Measurements from ENCODE around the gene CNTN4.
"Not testable (repeated sequence)": the region's sequence is repeated elsewhere in the genome, so short reads cannot be mapped to it uniquely, and the experiment has no call there.

Gene CNTN4

GRCh38 chr3:2098398-2099027, at the start of gene CNTN4:
TSS of gene CNTN4 (plus strand) at chr3:2098866.
- DNase-seq (ENCODE audit: low read depth in 3 of 3), result peak in 1 of 3 donors; percentile 20

GRCh38 chr3:2061360-2061759, 37.3 kb upstream of the CNTN4 start:
- DNase-seq (ENCODE audit: low read depth in 3 of 3), result no peak

- DNase-seq (ENCODE audit: low read depth in 3 of 3), result no peak
Observed at GRCh38 chr3:2071531-2071930, 27.1 kb upstream of the CNTN4 start.

GRCh38 chr3:2078821-2079220, 19.8 kb upstream of the CNTN4 start:
- no peak for DNase-seq (ENCODE audit: low read depth in 3 of 3)

- DNase-seq (ENCODE audit: low read depth in 3 of 3), result no peak
Observed at GRCh38 chr3:2082871-2083480, 15.7 kb upstream of the CNTN4 start.

GRCh38 chr3:2083558-2083957, 15.1 kb upstream of the CNTN4 start:
- DNase-seq (ENCODE audit: low read depth in 3 of 3), result not testable (repeated sequence)

GRCh38 chr3:2090095-2090911, 8.4 kb upstream of the CNTN4 start:
- no peak for DNase-seq (ENCODE audit: low read depth in 3 of 3)

GRCh38 chr3:2092758-2093157, 5.9 kb upstream of the CNTN4 start:
- DNase-seq (ENCODE audit: low read depth in 3 of 3), result no peak

GRCh38 chr3:2094941-2095340, 3.7 kb upstream of the CNTN4 start:
- DNase-seq (ENCODE audit: low read depth in 3 of 3), result no peak

GRCh38 chr3:2096216-2096615, 2.5 kb upstream of the CNTN4 start:
- no peak for DNase-seq (ENCODE audit: low read depth in 3 of 3)

GRCh38 chr3:2097641-2098191, 950 bp upstream of the CNTN4 start:
- DNase-seq (ENCODE audit: low read depth in 3 of 3), result no peak

- no peak for DNase-seq (ENCODE audit: low read depth in 3 of 3)
Observed at GRCh38 chr3:2099028-2099671, 484 bp downstream of the CNTN4 start.

GRCh38 chr3:2099779-2100191, 1.1 kb downstream of the CNTN4 start:
- DNase-seq (ENCODE audit: low read depth in 3 of 3), result no peak

- DNase-seq (ENCODE audit: low read depth in 3 of 3), result no peak
Observed at GRCh38 chr3:2106438-2106837, 7.8 kb downstream of the CNTN4 start.

- DNase-seq (ENCODE audit: low read depth in 3 of 3), result no peak
Observed at GRCh38 chr3:2110597-2111117, 12.0 kb downstream of the CNTN4 start.

GRCh38 chr3:2114617-2115275, 16.1 kb downstream of the CNTN4 start:
- DNase-seq (ENCODE audit: low read depth in 3 of 3), result no peak

GRCh38 chr3:2130726-2131125, 32.1 kb downstream of the CNTN4 start:
- no peak for DNase-seq (ENCODE audit: low read depth in 3 of 3)

GRCh38 chr3:2133146-2133545, 34.5 kb downstream of the CNTN4 start:
- no peak for DNase-seq (ENCODE audit: low read depth in 3 of 3)

GRCh38 chr3:2137651-2138050, 39.0 kb downstream of the CNTN4 start:
- no peak for DNase-seq (ENCODE audit: low read depth in 3 of 3)

- DNase-seq (ENCODE audit: low read depth in 3 of 3), result no peak
Observed at GRCh38 chr3:2141482-2141881, 42.8 kb downstream of the CNTN4 start.
